ENCODE data around the gene PDRG1.

PDRG1 gene

DNA sequence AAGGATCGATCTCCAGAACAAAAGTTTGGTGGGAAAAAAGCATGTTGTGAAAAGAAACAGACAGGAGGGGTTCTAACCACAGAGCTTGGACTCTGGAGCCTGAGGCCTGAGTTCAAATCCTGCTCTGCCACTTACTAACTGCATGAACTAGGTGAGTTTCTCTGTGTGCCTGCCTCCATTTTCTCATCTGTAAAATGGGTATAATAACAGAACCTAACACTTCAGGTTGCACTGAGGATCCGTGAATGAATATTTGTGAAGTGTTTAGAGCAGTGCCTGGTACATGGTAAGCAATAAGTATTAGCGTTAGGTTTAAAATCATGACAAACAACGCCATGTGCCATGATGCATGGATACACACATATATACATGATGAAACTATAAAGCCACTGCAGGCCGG, 44.8 kb downstream of the PDRG1 start:
- DNase-seq (ENCODE audit: low read depth in 3 of 3), result no peak

DNA sequence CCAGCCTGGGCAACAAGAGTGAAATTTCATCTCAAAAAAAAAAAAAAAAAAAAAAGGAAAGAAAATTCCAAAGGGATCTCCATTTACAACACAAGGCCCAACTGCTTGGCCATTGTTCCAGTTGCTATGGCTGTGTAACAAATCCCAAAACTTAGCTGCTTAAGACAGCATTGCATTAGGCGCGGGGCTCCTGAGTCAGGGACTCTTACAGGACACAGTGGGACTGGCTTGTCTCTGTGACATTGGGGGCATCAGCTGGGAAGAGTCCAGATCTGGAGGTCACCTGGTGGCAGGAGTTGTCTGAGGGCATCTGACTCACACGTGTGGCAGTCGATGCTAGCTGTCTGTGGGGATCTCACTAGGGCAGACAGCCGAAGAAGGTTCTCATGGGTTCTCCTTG, 45.8 kb downstream of the PDRG1 start:
- DNase-seq (ENCODE audit: low read depth in 3 of 3), result no peak

DNA sequence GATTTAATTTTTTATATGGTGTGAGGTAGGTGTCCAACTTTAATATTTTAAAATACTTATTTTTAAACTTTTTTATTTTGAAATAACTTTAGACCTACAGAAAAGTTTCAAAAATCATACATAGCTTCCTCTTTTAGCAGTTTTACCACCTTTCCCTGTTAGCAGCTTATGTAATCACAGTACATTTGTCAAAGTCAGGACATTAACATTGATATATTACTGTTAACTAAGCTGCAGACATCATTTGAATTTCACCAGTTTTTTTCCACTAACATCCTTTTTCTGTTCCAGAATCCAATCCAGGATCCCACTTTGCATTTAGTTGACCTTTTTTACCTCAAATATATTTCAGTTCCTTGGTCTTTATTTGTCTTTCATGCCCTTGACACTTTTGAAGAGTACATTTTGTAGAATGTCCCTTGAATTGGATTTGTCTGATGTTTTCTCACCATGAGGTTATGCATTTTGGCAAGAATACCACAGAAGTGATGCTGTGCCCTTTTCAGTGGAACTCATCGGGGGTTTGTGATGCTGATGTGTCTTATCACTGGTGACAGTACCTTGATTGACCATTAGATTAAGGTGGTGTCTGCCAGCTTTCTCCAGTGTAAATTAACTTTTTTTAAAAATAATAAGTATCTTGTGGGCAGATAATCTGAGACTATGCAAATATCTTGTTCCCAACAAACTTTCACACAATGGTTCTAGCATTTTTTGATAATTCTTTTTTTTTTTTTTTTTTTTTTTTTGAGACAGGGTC, 48.0 kb downstream of the PDRG1 start:
- DNase-seq (ENCODE audit: low read depth in 3 of 3), result no peak

DNA sequence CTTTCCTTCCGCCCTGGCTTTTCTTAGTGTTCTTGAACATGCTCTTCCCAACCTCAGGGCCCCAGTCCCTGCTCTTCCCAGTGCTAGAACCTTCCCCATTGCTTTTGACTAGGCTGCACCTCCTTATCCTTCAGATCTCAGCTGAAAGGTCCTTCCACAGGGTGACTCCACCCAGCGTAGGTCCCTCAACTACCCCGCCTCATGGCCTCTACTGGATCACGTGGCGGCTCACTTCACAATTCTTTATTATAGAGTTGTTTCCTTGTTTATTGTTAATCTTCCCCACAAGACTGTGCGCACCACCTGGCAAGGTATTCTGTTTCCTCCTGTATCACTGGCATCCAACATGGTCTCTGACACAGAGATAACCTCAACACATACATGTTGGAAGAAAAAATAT, 50.2 kb downstream of the PDRG1 start:
- no peak for DNase-seq (ENCODE audit: low read depth in 3 of 3)

DNA sequence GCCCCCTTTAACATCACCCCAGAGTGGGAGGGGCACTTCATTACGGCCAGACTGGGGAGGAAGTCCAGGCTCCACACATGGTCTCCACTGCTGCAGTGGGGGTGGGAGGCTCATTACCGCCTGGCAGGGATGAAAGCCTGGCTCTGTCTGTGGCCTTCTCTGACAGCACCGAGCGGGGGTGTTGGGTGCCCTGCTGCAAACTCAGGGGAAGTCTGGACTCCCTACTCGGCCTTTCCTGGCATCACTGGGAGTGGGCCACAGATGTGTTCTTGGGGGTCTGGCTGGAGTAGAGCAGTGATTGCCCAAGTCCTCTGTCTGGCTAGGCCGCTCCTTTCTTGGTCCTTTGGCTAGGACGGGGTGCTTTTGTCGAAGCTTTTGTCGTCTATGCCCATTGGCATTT, 54.3 kb downstream of the PDRG1 start:
- DNase-seq (ENCODE audit: low read depth in 3 of 3), result no peak

DNA sequence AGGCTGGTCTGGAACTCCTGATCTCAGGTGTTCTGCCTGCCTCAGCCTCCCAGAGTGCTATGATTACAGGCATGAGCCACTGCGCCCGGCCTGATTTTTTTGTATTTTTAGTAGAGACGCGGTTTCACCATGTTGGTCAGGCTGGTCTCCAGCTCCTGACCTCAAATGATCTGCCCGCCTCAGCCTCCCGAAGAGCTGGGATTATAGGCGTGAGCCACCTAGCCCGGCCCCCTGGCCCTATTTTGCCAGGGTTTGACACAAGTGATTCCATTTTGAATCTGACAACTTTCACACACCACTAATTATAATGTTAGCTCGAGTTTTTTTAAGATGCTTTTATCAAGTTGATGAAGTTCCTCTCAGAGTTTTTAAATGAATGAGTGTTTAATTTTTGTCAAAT, 55.8 kb downstream of the PDRG1 start:
- DNase-seq (ENCODE audit: low read depth in 3 of 3), result no peak

DNA sequence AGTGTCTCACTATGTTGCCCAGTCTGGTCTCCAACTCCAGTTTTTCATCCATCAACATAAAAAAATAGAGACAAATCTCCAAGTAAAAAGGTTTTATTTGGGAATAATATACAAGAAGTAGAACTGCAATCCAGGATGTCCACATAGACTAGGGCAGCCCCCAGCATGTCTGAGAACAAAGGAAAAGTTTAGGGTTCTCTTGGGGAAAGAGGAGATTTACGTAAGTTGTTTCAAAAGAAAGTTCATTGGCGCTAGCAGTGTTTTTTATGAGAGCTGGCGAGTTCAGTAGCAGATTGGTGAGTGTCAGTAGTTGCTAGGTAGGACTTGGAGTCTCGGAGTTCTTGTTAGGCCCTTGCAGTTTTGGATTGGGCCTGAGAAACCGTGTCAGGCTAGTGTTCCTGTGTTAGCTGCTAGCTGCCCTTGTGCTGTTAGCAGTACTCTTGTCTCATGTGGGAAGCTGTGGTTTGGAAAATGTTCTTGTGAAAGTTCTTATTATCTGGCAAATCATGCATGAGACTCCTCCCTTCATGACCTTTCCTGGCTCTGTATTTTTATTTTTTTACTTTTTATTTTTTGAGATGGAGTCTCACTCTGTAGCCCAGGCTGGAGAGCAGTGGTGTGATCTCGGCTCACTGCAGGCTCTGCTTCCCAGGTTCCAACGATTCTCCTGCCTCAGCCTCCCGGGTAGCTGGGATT, 56.7 kb downstream of the PDRG1 start:
- no peak for DNase-seq (ENCODE audit: low read depth in 3 of 3)
